HepG2 (cell line): ENCODE data around the gene MINDY2. TPM values are rescaled to one million over a fixed set of nuclear protein-coding genes. Genes with fewer than 3 reads are reported as not detected.
A peak's percentile ranks its signal among the peaks of the same experiment; 100 is the strongest.

ENCODE experiments used
- ATAC-seq: fragments of 200-7000 bp; cut with Tn5 transposase; 3 replicates; pipeline ENCODE4 v1.9.1; 2020; ENCODE audit warnings: mild to moderate bottlenecking, moderate library complexity
- BruUV-seq: library from RNA; stranded (reverse); fragments of 400-500 nt; replicated peaks from 2 replicates; lab custom pipeline; 2021; lab: Mats Ljungman, UMichigan
- CTCF ChIA-PET: fragments of 300-600 bp; formaldehyde crosslinking; extraction: SDS; loops from one replicate; lab custom pipeline; 2021; ENCODE audit warnings: low total read pairs, inconsistent platforms, low intra/inter-chr PET ratio; lab: Yijun Ruan, JAX
- POLR2A ChIA-PET: fragments of 350-600 bp; sonication (Branson Sonifier 250); formaldehyde crosslinking; loops from one replicate; lab custom pipeline; 2020; ENCODE audit warnings: antibody characterized with exemption, inconsistent platforms; lab: Yijun Ruan, JAX
- DNase-seq: peaks from one replicate; pipeline ENCODE4 v3.0.0-alpha.2; 2015; ENCODE audit warnings: low spot score
- FAIRE-seq: peaks from 3 replicates; lab custom pipeline; 2011; peaks lifted over from hg19 to GRCh38; lab: Jason Lieb, UNC
- H2AFZ ChIP-seq: one replicate; pipeline ENCODE4 v1.6.1; 2011; ENCODE audit warnings: low read length, inconsistent platforms
- H3K27ac ChIP-seq: fragments of 300-600 bp; 3 replicates; pipeline ENCODE4 v1.8.0; 2011; ENCODE audit warnings: mixed run types, mild to moderate bottlenecking, mixed read lengths, low read length, inconsistent platforms; ENCODE audit not compliant: insufficient read depth; ENCODE audit errors: extremely low read length
- H3K27me3 ChIP-seq, 2 experiments: fragments of 200-600 bp in 1 of 2; 2 replicates in 1 of 2; 3 replicates in 1 of 2; pipeline versions ENCODE4 v1.6.0 to v1.8.0; 2011; ENCODE audit warnings: low read length in 2 of 2, mild to moderate bottlenecking in 2 of 2, moderate library complexity in 2 of 2, inconsistent platforms in 1 of 2; ENCODE audit not compliant: insufficient read depth in 2 of 2, control insufficient read depth in 1 of 2
- H3K36me3 ChIP-seq, 2 experiments: fragments of 200-600 bp in 1 of 2; replicated peaks in 1 of 2; 2 replicates in 1 of 2; 3 replicates in 1 of 2; pipeline versions ENCODE4 v1.5.1 to v1.8.0; 2011; ENCODE audit warnings: low read length in 2 of 2, inconsistent platforms in 1 of 2; ENCODE audit not compliant: insufficient read depth in 2 of 2, control insufficient read depth in 1 of 2
- H3K4me1 ChIP-seq: 2 replicates; pipeline ENCODE4 v1.5.1; 2012; ENCODE audit warnings: low read length, inconsistent platforms; ENCODE audit not compliant: insufficient read depth
- H3K4me2 ChIP-seq: 2 replicates; pipeline ENCODE4 v1.6.0; 2011; ENCODE audit warnings: low read depth, low read length, inconsistent platforms
- H3K4me3 ChIP-seq, 3 experiments: fragments of 200-600 bp in 1 of 3; sonication (generic), shearing (Covaris generic) in 1 of 3; replicated peaks in 1 of 3; 2 replicates each; pipeline ENCODE4 v1.5.1; 2011 to 2016; ENCODE audit warnings: low read length in 3 of 3, inconsistent platforms in 2 of 3, low read depth in 2 of 3, mild to moderate bottlenecking in 2 of 3, control low read depth in 1 of 3, mixed read lengths in 1 of 3; ENCODE audit not compliant: insufficient read depth in 1 of 3
- H3K79me2 ChIP-seq: one replicate; pipeline ENCODE4 v1.6.1; 2011; ENCODE audit warnings: low read length, inconsistent platforms; ENCODE audit not compliant: insufficient read depth
- H3K9ac ChIP-seq: 2 replicates; pipeline ENCODE4 v1.6.0; 2011; ENCODE audit warnings: mild to moderate bottlenecking, low read depth, low read length, inconsistent platforms; ENCODE audit not compliant: insufficient read depth
- H3K9me3 ChIP-seq: 2 replicates; pipeline ENCODE4 v1.5.1; 2012; ENCODE audit warnings: mild to moderate bottlenecking, low read length
- H4K20me1 ChIP-seq: 2 replicates; pipeline ENCODE4 v1.6.0; 2011; ENCODE audit warnings: inconsistent platforms, mild to moderate bottlenecking, low read length, moderate library complexity; ENCODE audit not compliant: insufficient read depth
- CBX1 ChIP-seq: IDR thresholded peaks from one replicate; pipeline ENCODE4 v1.6.1; 2016; ENCODE audit warnings: antibody characterized with exemption, low read depth
- EHMT2 ChIP-seq: fragments of 200-600 bp; sonication (generic); IDR thresholded peaks from 2 replicates; pipeline ENCODE4 v1.7.0; 2017; ENCODE audit warnings: antibody characterized with exemption, low read depth, low read length, borderline replicate concordance
- ETV5 ChIP-seq: IDR thresholded peaks from 2 replicates; pipeline ENCODE4 v1.6.1; 2018; ENCODE audit warnings: missing biosample characterization, missing genetic modification reagents, inconsistent platforms, borderline replicate concordance
- GLI4 ChIP-seq: sonication (generic); formaldehyde crosslinking; IDR thresholded peaks from 2 replicates; pipeline ENCODE4 v1.5.1; 2020; ENCODE audit warnings: missing genetic modification reagents, mild to moderate bottlenecking, moderate library complexity, borderline replicate concordance
- LCORL ChIP-seq, 2 experiments: fragments of 450-650 bp in 1 of 2; sonication (generic) in 1 of 2; formaldehyde crosslinking in 1 of 2; IDR thresholded peaks; 2 replicates each; pipeline versions ENCODE4 v1.5.0 to v1.6.1; 2017 to 2020; ENCODE audit warnings: antibody characterized with exemption in 1 of 2, missing genetic modification reagents in 1 of 2
- MYNN ChIP-seq: sonication (generic); formaldehyde crosslinking; IDR thresholded peaks from 2 replicates; pipeline ENCODE4 v1.4.0; 2020; ENCODE audit warnings: mild to moderate bottlenecking, low read depth, missing genetic modification reagents
- NFRKB ChIP-seq: fragments of 450-650 bp; IDR thresholded peaks from 2 replicates; pipeline ENCODE4 v1.6.1; 2017
- NRL ChIP-seq: sonication (generic); formaldehyde crosslinking; IDR thresholded peaks from 2 replicates; pipeline ENCODE4 v1.5.0; 2020; ENCODE audit warnings: missing genetic modification reagents, mild to moderate bottlenecking, moderate library complexity, borderline replicate concordance
- PCBP2 ChIP-seq: fragments of 200-400 bp; formaldehyde crosslinking; optimal IDR thresholded peaks from 2 replicates; pipeline ENCODE3; 2018; ENCODE audit warnings: low read length, low read depth; ENCODE audit not compliant: poor library complexity, severe bottlenecking
- RXRB ChIP-seq: IDR thresholded peaks from 2 replicates; pipeline ENCODE4 v1.6.1; 2016; ENCODE audit warnings: borderline replicate concordance, missing genetic modification reagents, missing compliant biosample characterization
- STAG1 ChIP-seq: sonication (generic); formaldehyde crosslinking; IDR thresholded peaks from 2 replicates; pipeline ENCODE4 v1.4.0; 2020; ENCODE audit warnings: missing genetic modification reagents
- TOE1 ChIP-seq: sonication (generic); formaldehyde crosslinking; IDR thresholded peaks from 2 replicates; pipeline ENCODE4 v1.4.0; 2020; ENCODE audit warnings: mild to moderate bottlenecking, missing genetic modification reagents
- ZFP62 ChIP-seq: sonication (generic); formaldehyde crosslinking; IDR thresholded peaks from 2 replicates; pipeline ENCODE4 v1.4.0; 2020; ENCODE audit warnings: missing genetic modification reagents
- ZNF121 ChIP-seq: sonication (generic); formaldehyde crosslinking; IDR thresholded peaks from 2 replicates; pipeline ENCODE4 v1.5.0; 2020; ENCODE audit warnings: mild to moderate bottlenecking, missing genetic modification reagents
- ZNF275 ChIP-seq: sonication (generic); formaldehyde crosslinking; IDR thresholded peaks from 2 replicates; pipeline ENCODE4 v1.8.0; 2022; ENCODE audit warnings: missing genetic modification reagents, mild to moderate bottlenecking, inconsistent platforms, borderline replicate concordance
- WGBS: methylation state at CpG from one replicate; pipeline ENCODE4 v1.1.6; 2017; ENCODE audit warnings: low lambda C conversion rate; 5-methylcytosine and 5-hydroxymethylcytosine counted together
- in situ Hi-C: cut with HindIII; loops from 2 replicates; pipeline ENCODE4 v1.10.0; 2017; ENCODE audit warnings: low pct_unique_long_range_greater_than_20kb; ENCODE audit not compliant: extremely low pct_ligation_motif_present
- intact Hi-C: fragments of 100-400 bp; cut with micrococcal nuclease; formaldehyde crosslinking; loops from one replicate; pipeline ENCODE4 v1.10.0; 2022; ENCODE audit not compliant: unreplicated experiment
- polyA plus RNA-seq, 8 experiments: library from polyadenylated mRNA; depleted of rRNA in 3 of 8; stranded (reverse) in 7 of 8; unstranded in 1 of 8; fragments of >200 nt; fragmentation: Illumina TruSeq in 4 of 8; extraction: Trizol in 4 of 8; gene quantifications; 2 replicates each; pipeline versions ENCODE4 v1.2.1 to v1.2.3, GENCODE V29; 2011 to 2016; ENCODE audit warnings: low read depth in 4 of 8, missing spikeins in 1 of 8, mixed read lengths in 1 of 8; ENCODE audit not compliant: insufficient read depth in 1 of 8
- total RNA-seq, 5 experiments: library from RNA; depleted of rRNA; stranded (reverse); fragments of >200 nt; fragmentation: Illumina TruSeq; extraction: Trizol; gene quantifications; 2 replicates each; pipeline ENCODE4 v1.2.3, GENCODE V29; 2016; ENCODE audit warnings: low read depth in 1 of 5
- TF ChIP-seq, protein P1 (sequence below): sonication (generic); formaldehyde crosslinking; IDR thresholded peaks from 2 replicates; pipeline ENCODE4 v1.5.0; 2020; ENCODE audit warnings: mild to moderate bottlenecking, missing genetic modification reagents, moderate library complexity

The MINDY2 gene
- total and polyA plus RNA-seq, 2 of the 13 experiments (the other 11 are each of a cell fraction or from before 2014, with no cell fraction given): 7.2 to 12.6 TPM

DNA sequence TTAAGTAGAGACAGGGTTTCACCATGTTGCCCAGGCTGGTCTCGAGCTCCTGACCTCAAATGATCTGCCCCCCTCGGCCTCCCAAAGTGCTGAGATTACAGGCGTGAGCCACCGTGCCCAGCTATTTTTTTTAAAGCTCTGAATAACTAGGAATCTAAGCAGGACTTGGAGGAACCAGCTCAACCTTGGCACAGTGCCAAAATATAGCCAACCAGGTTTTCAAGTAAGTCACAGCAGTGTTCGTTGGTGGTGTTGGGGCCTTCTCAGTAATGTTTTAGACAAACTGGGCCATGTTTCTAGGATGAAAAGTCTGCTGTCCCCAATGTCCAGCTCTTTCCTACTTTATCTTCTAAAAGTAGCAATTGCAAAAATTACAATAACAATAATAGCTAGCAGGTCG, 15.1 kb upstream of the MINDY2 start:
- H3K27me3 ChIP-seq: no peaks in the 10 kb centered on the region
- no peak overlapping the region for H3K9ac ChIP-seq
- BruUV-seq: no TSS peak
- no peaks in the 10 kb centered on the region for H3K79me2 ChIP-seq
- WGBS: 53% methylated on average over 6 of the region's 6 CpGs
- POLR2A ChIA-PET: interaction anchor here (2.3 kb wide), 1 partner anchor 15 kb away, joined by 14 read pairs; the partner anchor contains the start of gene MINDY2
- ATAC-seq (no peak), DNase-seq (no peak), FAIRE-seq (no peak)
- no peak overlapping the region for H2AFZ ChIP-seq
- H3K36me3 ChIP-seq: no peaks in the 10 kb centered on the region
- H3K4me1 ChIP-seq: peaks cover 15% of the 10 kb centered on the region; the same call in 1 of the 2 replicates
- no peaks in the 10 kb centered on the region for H3K9me3 ChIP-seq
- H3K27ac ChIP-seq: no peak overlapping the region
- no peak overlapping the region for H3K4me2 ChIP-seq
- intact Hi-C loops: loop anchor here (5.0 kb wide), 1 partner anchor 529 kb away; no protein-coding TSS in a partner anchor
- in situ Hi-C loops: loop anchor here (10.0 kb wide), 1 partner anchor 531 kb away; no protein-coding TSS in a partner anchor
- TF ChIP-seq EHMT2 (no peak), LCORL (IDR thresholded peaks at IDR 0.05) (peak; percentile 98), LCORL (CRISPR knock-in tag; IDR thresholded peaks at IDR 0.05) (no peak)
- no peaks in the 10 kb centered on the region for H4K20me1 ChIP-seq
- CTCF ChIA-PET: no interaction called here
- no peak overlapping the region for H3K4me3 ChIP-seq

GRCh38 chr15:58758141-58758540, 13.0 kb upstream of the MINDY2 start:
- intact Hi-C loops (loop anchor here (1.0 to 5.0 kb wide), 2 partner anchors 488 to 531 kb away; no protein-coding TSS in a partner anchor), in situ Hi-C loops (loop anchor here (10.0 kb wide), 1 partner anchor 533 kb away; no protein-coding TSS in a partner anchor)
- Histone ChIP-seq H3K27me3 (no peaks in the 10 kb centered on the region), H4K20me1 (no peaks in the 10 kb centered on the region), H2AFZ (no peak overlapping the region), H3K9ac (no peak overlapping the region), H3K4me1 (peaks cover 10% of the 10 kb centered on the region; the same call in 1 of the 2 replicates), H3K27ac (no peak overlapping the region), H3K36me3 (no peaks in the 10 kb centered on the region), H3K4me3 (no peak overlapping the region), H3K4me2 (no peak overlapping the region), H3K79me2 (no peaks in the 10 kb centered on the region), H3K9me3 (no peaks in the 10 kb centered on the region)
- ATAC-seq: peak; percentile 69
- BruUV-seq: no TSS peak
- DNase-seq: no peak
- no peak for FAIRE-seq
- CTCF ChIA-PET: no interaction called here
- 3% methylated on average over 3 of the region's 3 CpGs for WGBS
- POLR2A ChIA-PET: interaction anchor here (2.4 kb wide), 1 partner anchor 12 kb away, joined by 11 read pairs; the partner anchor contains the start of gene MINDY2
- TF ChIP-seq NRL (CRISPR knock-in tag): no peak
- peak; percentile 79 for TF ChIP-seq STAG1 (CRISPR knock-in tag)
- no peak for TF ChIP-seq GLI4 (CRISPR knock-in tag)
- TF ChIP-seq RXRB (CRISPR knock-in tag): peak; percentile 24; the same call in 1 of the 2 replicates
- no peak for TF ChIP-seq ZFP62
- no peak for TF ChIP-seq TOE1 (CRISPR knock-in tag)
- TF ChIP-seq CBX1: no peak
- no peak for TF ChIP-seq ETV5 (CRISPR knock-in tag)
- TF ChIP-seq NFRKB: no peak
- TF ChIP-seq, protein P1, sequence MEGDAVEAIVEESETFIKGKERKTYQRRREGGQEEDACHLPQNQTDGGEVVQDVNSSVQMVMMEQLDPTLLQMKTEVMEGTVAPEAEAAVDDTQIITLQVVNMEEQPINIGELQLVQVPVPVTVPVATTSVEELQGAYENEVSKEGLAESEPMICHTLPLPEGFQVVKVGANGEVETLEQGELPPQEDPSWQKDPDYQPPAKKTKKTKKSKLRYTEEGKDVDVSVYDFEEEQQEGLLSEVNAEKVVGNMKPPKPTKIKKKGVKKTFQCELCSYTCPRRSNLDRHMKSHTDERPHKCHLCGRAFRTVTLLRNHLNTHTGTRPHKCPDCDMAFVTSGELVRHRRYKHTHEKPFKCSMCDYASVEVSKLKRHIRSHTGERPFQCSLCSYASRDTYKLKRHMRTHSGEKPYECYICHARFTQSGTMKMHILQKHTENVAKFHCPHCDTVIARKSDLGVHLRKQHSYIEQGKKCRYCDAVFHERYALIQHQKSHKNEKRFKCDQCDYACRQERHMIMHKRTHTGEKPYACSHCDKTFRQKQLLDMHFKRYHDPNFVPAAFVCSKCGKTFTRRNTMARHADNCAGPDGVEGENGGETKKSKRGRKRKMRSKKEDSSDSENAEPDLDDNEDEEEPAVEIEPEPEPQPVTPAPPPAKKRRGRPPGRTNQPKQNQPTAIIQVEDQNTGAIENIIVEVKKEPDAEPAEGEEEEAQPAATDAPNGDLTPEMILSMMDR (CRISPR knock-in tag): peak; percentile 60
- TF ChIP-seq MYNN (CRISPR knock-in tag): no peak
- no peak for TF ChIP-seq PCBP2
- TF ChIP-seq ZNF275: no peak
- peak; percentile 13; the same call in 1 of the 2 replicates for TF ChIP-seq ZNF121 (CRISPR knock-in tag)
